GM12878 (cell line): ENCODE data around the gene TTLL6.

Source experiments
- EP300 ChIP-seq, 2 experiments: fragments of 150-350 bp in 1 of 2; IDR thresholded peaks; 2 replicates each; pipeline ENCODE4 v1.6.1; 2011 to 2012; ENCODE audit warnings: low read depth in 2 of 2, low read length in 2 of 2, borderline replicate concordance in 1 of 2, improper control_type of control experiment in 1 of 2, inconsistent platforms in 1 of 2; ENCODE audit not compliant: control insufficient read depth in 1 of 2
- EZH2 ChIP-seq: IDR thresholded peaks from 2 replicates; pipeline ENCODE4 v1.6.1; 2012; ENCODE audit warnings: low read depth, mild to moderate bottlenecking, control low read depth, inconsistent platforms, low read length, borderline replicate concordance; ENCODE audit not compliant: control insufficient read depth
- NFYB ChIP-seq: IDR thresholded peaks from 2 replicates; pipeline ENCODE4 v1.6.1; 2011; ENCODE audit warnings: low read depth, mild to moderate bottlenecking, low read length, improper control_type of control experiment, moderate library complexity; ENCODE audit not compliant: insufficient read depth
- POLR2A ChIP-seq: IDR thresholded peaks from 2 replicates; pipeline ENCODE4 v1.6.1; 2011; ENCODE audit warnings: low read depth, mild to moderate bottlenecking, low read length
- RAD21 ChIP-seq: IDR thresholded peaks from 2 replicates; pipeline ENCODE4 v1.6.1; 2011; ENCODE audit warnings: mild to moderate bottlenecking, low read depth, low read length, moderate library complexity; ENCODE audit not compliant: insufficient read depth
- RAD51 ChIP-seq: fragments of 450-650 bp; IDR thresholded peaks from 2 replicates; pipeline ENCODE4 v1.6.1; 2016; ENCODE audit warnings: moderate library complexity, mild to moderate bottlenecking, inconsistent platforms
- SMC3 ChIP-seq: IDR thresholded peaks from 2 replicates; pipeline ENCODE4 v1.6.1; 2011; ENCODE audit warnings: low read length, improper control_type of control experiment, borderline replicate concordance
- TAF1 ChIP-seq: IDR thresholded peaks from 2 replicates; pipeline ENCODE4 v1.6.1; 2011; ENCODE audit warnings: mild to moderate bottlenecking, low read depth, low read length, borderline replicate concordance
- TBL1XR1 ChIP-seq: IDR thresholded peaks from 2 replicates; pipeline ENCODE4 v1.6.1; 2012; ENCODE audit warnings: low read depth, low read length, improper control_type of control experiment
- ZBED1 ChIP-seq: IDR thresholded peaks from 2 replicates; pipeline ENCODE4 v1.6.1; 2016; ENCODE audit warnings: borderline replicate concordance
- TF ChIP-seq, protein P1 (sequence below): fragments of 450-650 bp; IDR thresholded peaks from 2 replicates; pipeline ENCODE4 v1.6.1; 2014; ENCODE audit warnings: mild to moderate bottlenecking
- TF ChIP-seq, protein P2 (sequence below), 3 experiments: IDR thresholded peaks in 2 of 3; conservative IDR thresholded peaks in 1 of 3; 2 replicates each; pipeline ENCODE4 v1.5.1; 2011; ENCODE audit warnings: low read depth in 3 of 3, low read length in 3 of 3, mild to moderate bottlenecking in 3 of 3, control low read depth in 2 of 3, moderate library complexity in 2 of 3, inconsistent platforms in 1 of 3, mixed read lengths in 1 of 3; ENCODE audit not compliant: control insufficient read depth in 2 of 3, insufficient read depth in 1 of 3; ENCODE audit errors: extremely low read depth in 1 of 3

DNA sequence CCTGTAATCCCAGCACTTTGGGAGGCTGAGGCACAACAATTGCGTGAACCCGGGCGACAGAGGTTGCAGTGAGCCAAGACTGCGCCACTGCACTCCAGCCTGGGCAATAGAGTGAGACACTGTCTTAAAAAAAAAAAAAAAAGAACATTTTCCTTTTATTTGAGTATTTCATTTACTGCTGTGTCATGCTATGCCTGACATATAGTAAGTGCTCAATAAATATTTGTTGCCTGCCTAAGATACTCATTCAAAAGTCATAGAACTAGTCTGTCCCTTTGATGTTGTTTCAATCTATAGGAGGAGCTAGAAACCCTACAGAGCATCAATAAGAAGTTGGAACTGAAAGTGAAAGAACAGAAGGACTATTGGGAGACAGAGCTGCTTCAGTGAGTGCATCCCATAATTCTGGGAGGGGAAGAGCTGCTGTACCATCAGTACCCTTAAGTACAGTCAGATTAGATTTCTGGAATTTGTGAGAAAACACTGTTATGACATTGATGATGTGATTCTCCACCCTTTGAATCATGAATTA, 33.8 kb upstream of the TTLL6 start:
- TF ChIP-seq RAD21: no peak
- TF ChIP-seq EZH2: no peak
- TF ChIP-seq TBL1XR1: no peak
- no peak for TF ChIP-seq NFYB
- TF ChIP-seq, protein P1, sequence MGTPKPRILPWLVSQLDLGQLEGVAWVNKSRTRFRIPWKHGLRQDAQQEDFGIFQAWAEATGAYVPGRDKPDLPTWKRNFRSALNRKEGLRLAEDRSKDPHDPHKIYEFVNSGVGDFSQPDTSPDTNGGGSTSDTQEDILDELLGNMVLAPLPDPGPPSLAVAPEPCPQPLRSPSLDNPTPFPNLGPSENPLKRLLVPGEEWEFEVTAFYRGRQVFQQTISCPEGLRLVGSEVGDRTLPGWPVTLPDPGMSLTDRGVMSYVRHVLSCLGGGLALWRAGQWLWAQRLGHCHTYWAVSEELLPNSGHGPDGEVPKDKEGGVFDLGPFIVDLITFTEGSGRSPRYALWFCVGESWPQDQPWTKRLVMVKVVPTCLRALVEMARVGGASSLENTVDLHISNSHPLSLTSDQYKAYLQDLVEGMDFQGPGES: no peak
- no peak for TF ChIP-seq SMC3
- TF ChIP-seq, protein P2, sequence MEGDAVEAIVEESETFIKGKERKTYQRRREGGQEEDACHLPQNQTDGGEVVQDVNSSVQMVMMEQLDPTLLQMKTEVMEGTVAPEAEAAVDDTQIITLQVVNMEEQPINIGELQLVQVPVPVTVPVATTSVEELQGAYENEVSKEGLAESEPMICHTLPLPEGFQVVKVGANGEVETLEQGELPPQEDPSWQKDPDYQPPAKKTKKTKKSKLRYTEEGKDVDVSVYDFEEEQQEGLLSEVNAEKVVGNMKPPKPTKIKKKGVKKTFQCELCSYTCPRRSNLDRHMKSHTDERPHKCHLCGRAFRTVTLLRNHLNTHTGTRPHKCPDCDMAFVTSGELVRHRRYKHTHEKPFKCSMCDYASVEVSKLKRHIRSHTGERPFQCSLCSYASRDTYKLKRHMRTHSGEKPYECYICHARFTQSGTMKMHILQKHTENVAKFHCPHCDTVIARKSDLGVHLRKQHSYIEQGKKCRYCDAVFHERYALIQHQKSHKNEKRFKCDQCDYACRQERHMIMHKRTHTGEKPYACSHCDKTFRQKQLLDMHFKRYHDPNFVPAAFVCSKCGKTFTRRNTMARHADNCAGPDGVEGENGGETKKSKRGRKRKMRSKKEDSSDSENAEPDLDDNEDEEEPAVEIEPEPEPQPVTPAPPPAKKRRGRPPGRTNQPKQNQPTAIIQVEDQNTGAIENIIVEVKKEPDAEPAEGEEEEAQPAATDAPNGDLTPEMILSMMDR (IDR thresholded peaks at IDR 0.05 in 2 of 3, conservative IDR thresholded peaks at IDR 0.05 in 1 of 3; ENCODE audit: control insufficient read depth in 2 of 3, extremely low read depth in 1 of 3, insufficient read depth in 1 of 3, low read depth in 3 of 3, low read length in 3 of 3): no peak
- TF ChIP-seq TAF1: no peak
- TF ChIP-seq ZBED1: no peak
- no peak for TF ChIP-seq EP300 (IDR thresholded peaks at IDR 0.05; ENCODE audit: borderline replicate concordance in 1 of 2, control insufficient read depth in 1 of 2, low read depth in 2 of 2, low read length in 2 of 2)
- TF ChIP-seq RAD51: no peak
- no peak for TF ChIP-seq POLR2A
